GM12801 (cell line): Measurements from ENCODE around the gene KRTAP10-6.

Experiments
- TF ChIP-seq, protein P1 (sequence below): IDR thresholded peaks from one replicate; pipeline ENCODE4 v1.5.1; 2011; ENCODE audit warnings: control low read depth; ENCODE audit not compliant: insufficient read length; ENCODE audit errors: extremely low read depth

Gene KRTAP10-6

DNA sequence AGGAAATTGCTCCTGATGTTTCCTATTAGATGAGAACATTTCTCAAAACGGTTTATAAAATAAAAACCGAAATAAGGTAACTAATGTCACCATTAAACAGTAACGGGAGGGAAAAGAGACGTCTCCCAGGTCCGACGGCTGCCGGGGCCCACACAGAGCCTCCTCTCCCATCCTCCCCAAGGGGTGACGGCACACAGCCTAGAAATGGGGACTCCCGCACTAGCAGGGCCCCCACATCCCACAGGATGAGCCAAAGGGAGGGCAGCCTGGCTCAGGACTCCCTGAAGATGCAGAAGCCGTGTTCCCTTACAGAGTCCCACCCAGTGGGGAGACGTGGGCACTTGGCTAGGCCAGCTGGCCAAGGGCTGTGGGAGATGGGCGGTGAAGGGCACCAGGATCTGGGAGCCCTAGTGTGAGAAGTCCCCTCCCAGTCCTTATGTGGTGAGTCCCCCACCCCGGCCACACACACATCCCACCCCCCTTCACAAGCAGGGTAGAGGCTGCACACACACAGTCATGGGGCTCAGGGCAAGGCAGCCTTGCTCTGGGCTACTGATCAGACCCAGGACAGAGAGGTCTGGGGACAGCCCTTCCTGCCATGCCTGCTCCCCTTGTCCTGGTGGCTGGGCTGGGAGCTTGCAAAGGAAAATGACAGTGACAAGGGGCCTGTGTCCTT is 37.0 kb downstream of the KRTAP10-6 start:
- TF ChIP-seq, protein P1, sequence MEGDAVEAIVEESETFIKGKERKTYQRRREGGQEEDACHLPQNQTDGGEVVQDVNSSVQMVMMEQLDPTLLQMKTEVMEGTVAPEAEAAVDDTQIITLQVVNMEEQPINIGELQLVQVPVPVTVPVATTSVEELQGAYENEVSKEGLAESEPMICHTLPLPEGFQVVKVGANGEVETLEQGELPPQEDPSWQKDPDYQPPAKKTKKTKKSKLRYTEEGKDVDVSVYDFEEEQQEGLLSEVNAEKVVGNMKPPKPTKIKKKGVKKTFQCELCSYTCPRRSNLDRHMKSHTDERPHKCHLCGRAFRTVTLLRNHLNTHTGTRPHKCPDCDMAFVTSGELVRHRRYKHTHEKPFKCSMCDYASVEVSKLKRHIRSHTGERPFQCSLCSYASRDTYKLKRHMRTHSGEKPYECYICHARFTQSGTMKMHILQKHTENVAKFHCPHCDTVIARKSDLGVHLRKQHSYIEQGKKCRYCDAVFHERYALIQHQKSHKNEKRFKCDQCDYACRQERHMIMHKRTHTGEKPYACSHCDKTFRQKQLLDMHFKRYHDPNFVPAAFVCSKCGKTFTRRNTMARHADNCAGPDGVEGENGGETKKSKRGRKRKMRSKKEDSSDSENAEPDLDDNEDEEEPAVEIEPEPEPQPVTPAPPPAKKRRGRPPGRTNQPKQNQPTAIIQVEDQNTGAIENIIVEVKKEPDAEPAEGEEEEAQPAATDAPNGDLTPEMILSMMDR, result no peak

DNA sequence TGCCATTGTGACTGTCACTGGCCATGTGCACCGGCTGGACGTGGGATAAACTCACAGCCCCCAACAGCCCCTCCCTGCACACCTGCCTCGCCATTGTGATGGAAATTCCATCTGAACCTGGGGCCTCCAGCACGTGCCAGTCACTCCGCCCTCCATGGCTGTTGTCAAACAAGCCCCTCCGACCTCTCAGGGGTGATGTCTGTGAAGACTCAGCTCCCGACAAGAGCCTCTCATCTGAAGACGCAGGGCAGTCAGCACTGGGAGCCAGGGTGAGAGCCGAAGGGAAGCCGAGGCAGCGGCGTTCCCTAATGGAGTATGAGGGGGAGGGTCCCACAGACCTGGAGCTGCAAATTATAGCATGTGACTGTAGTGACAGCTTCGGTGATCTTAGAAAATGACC is 39.6 kb downstream of the KRTAP10-6 start:
- TF ChIP-seq, protein P1, result no peak

DNA sequence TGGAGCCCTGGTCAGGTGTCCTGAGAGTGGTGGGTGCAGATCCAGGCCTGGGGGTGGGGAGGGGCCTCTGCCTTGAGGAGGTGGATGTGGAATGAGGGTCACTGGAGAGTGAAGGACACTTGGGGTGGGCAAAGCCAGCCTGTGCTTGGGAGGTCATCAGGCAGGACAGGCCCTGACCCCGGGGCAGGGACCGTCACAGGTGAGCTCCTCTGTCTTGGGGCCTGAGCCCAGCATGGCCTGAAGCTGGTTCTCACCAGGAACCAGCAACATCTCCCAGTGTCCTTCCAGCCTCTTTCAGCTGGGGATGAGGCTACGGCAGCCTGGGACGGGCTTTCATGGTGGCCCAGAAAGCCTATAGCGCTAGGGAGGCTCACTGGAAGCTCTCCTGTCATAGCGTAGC is 40.2 kb downstream of the KRTAP10-6 start:
- TF ChIP-seq, protein P1, result no peak

DNA sequence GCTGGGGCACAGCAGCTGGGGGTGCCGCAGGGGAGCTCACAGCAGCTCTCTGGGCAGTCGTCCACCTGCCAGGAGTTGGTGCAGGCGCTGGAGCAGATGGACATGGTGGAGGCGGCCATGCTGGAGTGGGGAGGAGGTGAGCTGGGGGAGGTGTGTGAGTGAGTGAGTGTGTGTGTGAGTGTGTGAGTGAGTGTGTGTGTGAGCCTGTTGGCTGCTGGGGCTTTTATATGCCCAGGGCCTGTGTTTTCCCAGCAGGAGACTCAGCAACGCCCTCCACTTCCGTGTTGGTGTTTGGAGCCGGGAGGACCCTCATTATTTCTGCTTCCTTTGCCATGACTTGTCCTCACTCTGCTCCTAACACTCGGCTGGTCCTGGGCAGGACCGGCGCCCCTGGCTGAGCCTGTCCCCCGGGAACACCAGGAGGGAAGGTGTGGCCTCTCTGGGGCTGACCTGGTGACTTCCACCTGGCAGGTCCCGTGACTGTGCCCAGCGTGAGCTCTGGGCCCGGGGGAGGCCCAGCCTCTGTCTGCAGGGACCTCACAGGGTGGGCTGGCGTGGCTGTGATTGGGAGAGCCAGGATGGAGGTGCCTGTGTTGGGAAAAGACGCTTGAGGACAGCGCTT is 40.9 kb downstream of the KRTAP10-6 start, which contains the start of gene KRTAP10-2:
KRTAP10-2 (minus strand) TSS at position 166 of the 622 bp plus-strand sequence; CDS start at position 119, 47 bp downstream.
- TF ChIP-seq, protein P1, result no peak

DNA sequence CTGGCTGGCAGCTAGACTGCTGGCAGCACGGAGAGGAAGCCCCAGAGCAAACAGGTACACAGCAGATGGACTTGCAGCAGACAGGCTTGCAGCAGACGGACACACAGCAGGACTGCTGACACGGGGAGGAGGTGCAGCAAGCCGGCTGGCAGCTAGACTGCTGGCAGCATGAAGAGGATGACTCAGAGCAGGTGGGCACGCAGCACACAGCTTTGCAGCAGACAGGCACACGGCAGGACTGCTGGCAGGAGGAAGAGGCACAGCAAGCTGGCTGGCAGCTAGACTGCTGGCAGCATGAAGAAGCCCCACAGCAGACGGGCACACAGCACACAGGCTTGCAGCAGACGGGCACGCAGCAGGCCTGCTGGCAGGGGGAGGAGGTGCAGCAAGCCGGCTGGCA is 41.5 kb downstream of the KRTAP10-6 start:
- TF ChIP-seq, protein P1, result no peak

DNA sequence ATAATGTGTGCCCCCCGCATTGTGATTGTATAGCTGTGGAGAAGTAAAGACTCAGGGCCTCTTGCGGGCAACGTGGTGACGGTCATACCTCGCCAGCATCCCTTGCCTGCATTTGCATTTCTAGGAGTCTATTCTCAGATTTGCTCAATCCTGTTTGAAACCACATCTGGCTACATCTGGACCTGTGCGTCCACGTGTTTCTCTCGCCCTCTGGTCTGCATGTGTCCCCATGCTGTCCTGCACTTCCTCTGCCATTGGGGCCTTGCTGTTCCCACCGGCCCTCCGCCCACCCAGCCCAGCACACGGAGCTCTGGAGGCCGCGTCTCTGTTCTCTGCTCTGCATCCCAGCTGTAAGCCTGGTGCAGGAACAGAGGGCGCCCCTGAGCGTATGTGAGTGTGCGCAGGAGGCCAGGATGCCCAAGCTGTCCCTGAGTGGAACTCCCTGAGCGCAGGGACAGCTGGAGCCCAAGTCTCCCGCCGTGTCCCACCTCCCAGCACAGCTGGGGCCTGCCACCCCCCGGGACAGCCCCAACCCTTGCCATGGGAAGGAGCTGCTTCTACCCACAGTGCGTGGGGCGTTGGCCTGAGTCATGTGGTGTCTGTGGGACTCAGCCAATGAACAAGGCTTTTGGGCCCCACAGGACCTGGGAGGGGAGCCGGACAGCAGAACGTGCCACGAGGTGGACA is 42.6 kb downstream of the KRTAP10-6 start:
- TF ChIP-seq, protein P1, result no peak

DNA sequence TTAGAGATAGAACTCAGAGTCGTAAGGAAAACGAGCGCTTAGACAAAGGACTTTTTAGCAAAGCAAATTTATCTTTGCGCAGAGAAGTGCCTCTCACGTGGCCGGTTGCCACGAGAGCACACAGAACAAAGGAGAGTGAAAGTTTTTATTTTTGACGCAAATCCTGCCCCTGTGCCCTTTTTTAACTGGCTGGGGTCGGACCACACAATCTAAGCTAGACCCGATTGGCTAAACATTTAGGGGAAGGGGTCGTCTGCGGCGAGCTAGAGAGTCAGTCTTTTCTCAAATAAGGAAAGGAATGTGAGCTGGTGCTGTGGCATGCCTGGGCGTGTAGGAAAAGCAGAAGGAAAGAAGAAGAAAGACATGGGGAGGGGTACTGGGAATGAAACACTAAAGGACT is 43.4 kb downstream of the KRTAP10-6 start:
- TF ChIP-seq, protein P1, result no peak
